Measurements from ENCODE around the gene OBSCN.

The OBSCN gene

DNA sequence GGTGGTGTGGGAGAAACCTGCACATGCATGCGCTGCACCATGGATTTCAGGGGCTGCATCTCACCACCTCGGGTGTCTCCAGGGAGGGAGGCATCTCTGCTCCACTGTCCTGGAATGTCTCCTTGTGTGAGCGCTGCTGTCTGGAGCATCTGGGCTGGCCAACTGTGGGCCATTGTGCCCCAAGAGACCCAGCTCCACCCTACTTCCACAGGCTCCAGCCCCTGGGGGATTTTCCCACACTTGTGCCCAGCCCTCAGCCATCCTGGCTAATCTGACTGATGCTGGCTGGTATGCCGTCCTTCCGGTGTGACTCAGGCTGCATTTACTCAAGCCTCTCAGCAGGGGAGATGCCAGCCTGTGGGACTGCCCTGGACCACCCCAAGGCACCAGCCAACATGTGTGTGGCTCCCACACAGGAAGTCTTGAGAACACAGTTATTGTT, 136.8 kb downstream of the OBSCN start:
- Histone ChIP-seq H3K27ac (ENCODE audit: low read depth, low read length) (no peak overlapping the region), H3K9me3 (ENCODE audit: control insufficient read depth, insufficient read depth, low read length) (no peaks in the 10 kb centered on the region), H3K4me3 (ENCODE audit: low read depth, low read length) (no peak overlapping the region), H3K27me3 (ENCODE audit: control insufficient read depth, insufficient read depth, low read length) (no peaks in the 10 kb centered on the region), H3K4me1 (ENCODE audit: control insufficient read depth, insufficient read depth, low read length) (no peaks in the 10 kb centered on the region), H3K9ac (ENCODE audit: low read depth, low read length) (no peak overlapping the region), H3K36me3 (ENCODE audit: control insufficient read depth, insufficient read depth, low read length) (no peaks in the 10 kb centered on the region)

DNA sequence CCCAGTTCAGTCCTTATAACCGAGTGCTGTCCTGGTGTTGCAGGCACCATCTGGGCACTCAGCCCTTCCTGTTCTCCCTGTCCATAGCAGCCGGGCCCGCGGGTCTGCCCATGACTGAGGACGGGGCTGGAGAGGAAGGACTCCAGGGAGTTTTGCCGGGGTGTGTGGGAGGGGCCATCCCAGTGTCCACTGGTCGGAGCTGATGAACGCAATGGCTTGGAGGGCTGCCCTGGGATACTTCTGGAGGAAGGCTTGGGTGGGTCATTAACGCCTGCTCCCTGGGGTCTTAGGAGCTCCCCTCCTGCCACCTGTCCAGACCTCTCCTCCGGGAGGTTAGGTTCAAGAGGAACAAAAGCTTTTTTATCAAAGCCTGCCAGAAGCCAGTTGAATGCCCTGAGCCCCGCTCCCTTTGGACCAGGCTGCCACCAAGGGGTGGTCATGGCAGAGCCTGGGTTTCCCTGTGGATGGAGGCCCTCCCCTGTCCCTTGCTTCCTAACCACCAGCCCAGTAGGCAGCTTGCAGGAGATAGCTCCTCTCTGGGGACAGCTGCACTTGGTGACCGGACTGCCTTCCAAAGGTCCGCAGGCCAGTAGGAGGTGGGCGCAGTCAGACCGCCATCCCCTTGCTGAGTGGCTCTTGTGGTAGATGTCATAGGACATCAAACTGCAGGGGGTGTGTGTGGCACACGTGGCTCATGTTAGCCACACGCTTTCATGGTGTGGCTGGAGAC, 137.5 kb downstream of the OBSCN start:
- H3K36me3 ChIP-seq (ENCODE audit: control insufficient read depth, insufficient read depth, low read length): no peaks in the 10 kb centered on the region
- no peak overlapping the region for H3K4me3 ChIP-seq (ENCODE audit: low read depth, low read length)
- no peaks in the 10 kb centered on the region for H3K27me3 ChIP-seq (ENCODE audit: control insufficient read depth, insufficient read depth, low read length)
- no peak overlapping the region for H3K9ac ChIP-seq (ENCODE audit: low read depth, low read length)
- H3K9me3 ChIP-seq (ENCODE audit: control insufficient read depth, insufficient read depth, low read length): no peaks in the 10 kb centered on the region
- H3K27ac ChIP-seq (ENCODE audit: low read depth, low read length): no peak overlapping the region
- no peaks in the 10 kb centered on the region for H3K4me1 ChIP-seq (ENCODE audit: control insufficient read depth, insufficient read depth, low read length)

DNA sequence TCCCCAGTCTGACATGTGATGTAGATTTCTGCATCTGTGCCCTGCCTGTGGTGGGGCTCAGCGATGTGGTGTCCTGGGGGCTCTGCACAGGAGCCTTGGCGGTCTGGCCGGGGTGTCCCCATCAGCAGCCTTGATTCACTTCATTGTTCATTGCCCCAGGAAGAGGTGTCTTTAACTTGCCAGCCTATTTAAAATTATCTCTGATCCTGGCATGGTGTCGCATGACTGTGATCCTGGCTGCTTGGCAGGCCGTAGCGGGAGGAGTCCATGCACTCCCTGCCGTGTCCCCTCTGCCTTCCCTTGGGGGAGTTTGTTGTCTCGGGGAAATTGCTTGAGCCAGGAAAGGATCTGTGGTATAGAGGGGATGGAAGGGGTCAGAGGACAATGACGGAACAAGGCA, 138.9 kb downstream of the OBSCN start:
- H3K9me3 ChIP-seq (ENCODE audit: control insufficient read depth, insufficient read depth, low read length): no peaks in the 10 kb centered on the region
- H3K27ac ChIP-seq (ENCODE audit: low read depth, low read length): no peak overlapping the region
- no peaks in the 10 kb centered on the region for H3K36me3 ChIP-seq (ENCODE audit: control insufficient read depth, insufficient read depth, low read length)

GRCh38 chr1:228347181-228347580, 139.3 kb downstream of the OBSCN start:
- H3K9ac ChIP-seq (ENCODE audit: low read depth, low read length): no peak overlapping the region
- H3K9me3 ChIP-seq (ENCODE audit: control insufficient read depth, insufficient read depth, low read length): no peaks in the 10 kb centered on the region
- H3K4me3 ChIP-seq (ENCODE audit: low read depth, low read length): no peak overlapping the region
- H3K27me3 ChIP-seq (ENCODE audit: control insufficient read depth, insufficient read depth, low read length): no peaks in the 10 kb centered on the region
- no peaks in the 10 kb centered on the region for H3K36me3 ChIP-seq (ENCODE audit: control insufficient read depth, insufficient read depth, low read length)
- H3K4me1 ChIP-seq (ENCODE audit: control insufficient read depth, insufficient read depth, low read length): no peaks in the 10 kb centered on the region
- no peak overlapping the region for H3K27ac ChIP-seq (ENCODE audit: low read depth, low read length)

More for the DNA sequence above, 138.9 kb downstream of the OBSCN start:
- H3K4me3 ChIP-seq (ENCODE audit: low read depth, low read length): no peak overlapping the region
- H3K9ac ChIP-seq (ENCODE audit: low read depth, low read length): no peak overlapping the region
- no peaks in the 10 kb centered on the region for H3K27me3 ChIP-seq (ENCODE audit: control insufficient read depth, insufficient read depth, low read length)
- H3K4me1 ChIP-seq (ENCODE audit: control insufficient read depth, insufficient read depth, low read length): no peaks in the 10 kb centered on the region

- Histone ChIP-seq H3K27me3 (ENCODE audit: control insufficient read depth, insufficient read depth, low read length) (no peaks in the 10 kb centered on the region), H3K9me3 (ENCODE audit: control insufficient read depth, insufficient read depth, low read length) (no peaks in the 10 kb centered on the region), H3K9ac (ENCODE audit: low read depth, low read length) (no peak overlapping the region)
Observed at GRCh38 chr1:228348708-228349467, 141.0 kb downstream of the OBSCN start.

DNA sequence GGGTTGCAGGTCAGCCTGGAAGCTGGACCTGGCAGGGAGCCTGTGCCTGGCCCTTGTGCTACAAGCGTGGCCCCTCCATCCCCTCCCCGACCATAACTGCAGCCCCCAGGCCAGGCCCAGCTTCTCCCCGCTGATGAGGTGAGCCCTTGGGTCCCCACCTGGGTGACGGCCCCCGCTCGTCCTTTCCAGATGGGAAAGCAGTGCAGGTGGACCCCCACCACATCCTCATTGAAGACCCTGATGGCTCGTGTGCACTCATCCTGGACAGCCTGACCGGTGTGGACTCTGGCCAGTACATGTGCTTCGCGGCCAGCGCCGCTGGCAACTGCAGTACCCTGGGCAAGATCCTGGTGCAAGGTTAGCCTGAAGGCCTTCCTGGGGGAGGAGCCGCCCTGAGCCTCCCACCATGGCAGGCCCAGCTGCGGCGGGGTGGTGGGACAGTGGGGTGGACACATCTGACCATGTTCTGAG, 141.9 kb downstream of the OBSCN start:
- no peaks in the 10 kb centered on the region for H3K4me1 ChIP-seq (ENCODE audit: control insufficient read depth, insufficient read depth, low read length)
- no peaks in the 10 kb centered on the region for H3K27me3 ChIP-seq (ENCODE audit: control insufficient read depth, insufficient read depth, low read length)
- no peaks in the 10 kb centered on the region for H3K36me3 ChIP-seq (ENCODE audit: control insufficient read depth, insufficient read depth, low read length)
- no peaks in the 10 kb centered on the region for H3K9me3 ChIP-seq (ENCODE audit: control insufficient read depth, insufficient read depth, low read length)
- no peak overlapping the region for H3K27ac ChIP-seq (ENCODE audit: low read depth, low read length)
- H3K9ac ChIP-seq (ENCODE audit: low read depth, low read length): no peak overlapping the region
- no peak overlapping the region for H3K4me3 ChIP-seq (ENCODE audit: low read depth, low read length)

More at GRCh38 chr1:228348708-228349467, 141.0 kb downstream of the OBSCN start:
- Histone ChIP-seq H3K27ac (ENCODE audit: low read depth, low read length) (no peak overlapping the region), H3K4me3 (ENCODE audit: low read depth, low read length) (no peak overlapping the region), H3K36me3 (ENCODE audit: control insufficient read depth, insufficient read depth, low read length) (no peaks in the 10 kb centered on the region), H3K4me1 (ENCODE audit: control insufficient read depth, insufficient read depth, low read length) (no peaks in the 10 kb centered on the region)

GRCh38 chr1:228350179-228350742, 142.4 kb downstream of the OBSCN start:
- Histone ChIP-seq H3K4me3 (ENCODE audit: low read depth, low read length) (no peak overlapping the region), H3K27me3 (ENCODE audit: control insufficient read depth, insufficient read depth, low read length) (no peaks in the 10 kb centered on the region), H3K9me3 (ENCODE audit: control insufficient read depth, insufficient read depth, low read length) (no peaks in the 10 kb centered on the region), H3K36me3 (ENCODE audit: control insufficient read depth, insufficient read depth, low read length) (no peaks in the 10 kb centered on the region), H3K4me1 (ENCODE audit: control insufficient read depth, insufficient read depth, low read length) (no peaks in the 10 kb centered on the region), H3K9ac (ENCODE audit: low read depth, low read length) (no peak overlapping the region), H3K27ac (ENCODE audit: low read depth, low read length) (no peak overlapping the region)

GRCh38 chr1:228350831-228351781, 143.3 kb downstream of the OBSCN start:
- Histone ChIP-seq H3K9me3 (ENCODE audit: control insufficient read depth, insufficient read depth, low read length) (no peaks in the 10 kb centered on the region), H3K36me3 (ENCODE audit: control insufficient read depth, insufficient read depth, low read length) (no peaks in the 10 kb centered on the region), H3K9ac (ENCODE audit: low read depth, low read length) (no peak overlapping the region), H3K4me3 (ENCODE audit: low read depth, low read length) (no peak overlapping the region), H3K27me3 (ENCODE audit: control insufficient read depth, insufficient read depth, low read length) (no peaks in the 10 kb centered on the region), H3K4me1 (ENCODE audit: control insufficient read depth, insufficient read depth, low read length) (no peaks in the 10 kb centered on the region), H3K27ac (ENCODE audit: low read depth, low read length) (no peak overlapping the region)

- H3K4me1 ChIP-seq (ENCODE audit: control insufficient read depth, insufficient read depth, low read length): no peaks in the 10 kb centered on the region
- H3K9ac ChIP-seq (ENCODE audit: low read depth, low read length): no peak overlapping the region
- H3K4me3 ChIP-seq (ENCODE audit: low read depth, low read length): no peak overlapping the region
- no peaks in the 10 kb centered on the region for H3K9me3 ChIP-seq (ENCODE audit: control insufficient read depth, insufficient read depth, low read length)
- H3K27me3 ChIP-seq (ENCODE audit: control insufficient read depth, insufficient read depth, low read length): no peaks in the 10 kb centered on the region
- H3K27ac ChIP-seq (ENCODE audit: low read depth, low read length): no peak overlapping the region
- no peaks in the 10 kb centered on the region for H3K36me3 ChIP-seq (ENCODE audit: control insufficient read depth, insufficient read depth, low read length)
Observed at GRCh38 chr1:228351850-228352249, 144.0 kb downstream of the OBSCN start.

DNA sequence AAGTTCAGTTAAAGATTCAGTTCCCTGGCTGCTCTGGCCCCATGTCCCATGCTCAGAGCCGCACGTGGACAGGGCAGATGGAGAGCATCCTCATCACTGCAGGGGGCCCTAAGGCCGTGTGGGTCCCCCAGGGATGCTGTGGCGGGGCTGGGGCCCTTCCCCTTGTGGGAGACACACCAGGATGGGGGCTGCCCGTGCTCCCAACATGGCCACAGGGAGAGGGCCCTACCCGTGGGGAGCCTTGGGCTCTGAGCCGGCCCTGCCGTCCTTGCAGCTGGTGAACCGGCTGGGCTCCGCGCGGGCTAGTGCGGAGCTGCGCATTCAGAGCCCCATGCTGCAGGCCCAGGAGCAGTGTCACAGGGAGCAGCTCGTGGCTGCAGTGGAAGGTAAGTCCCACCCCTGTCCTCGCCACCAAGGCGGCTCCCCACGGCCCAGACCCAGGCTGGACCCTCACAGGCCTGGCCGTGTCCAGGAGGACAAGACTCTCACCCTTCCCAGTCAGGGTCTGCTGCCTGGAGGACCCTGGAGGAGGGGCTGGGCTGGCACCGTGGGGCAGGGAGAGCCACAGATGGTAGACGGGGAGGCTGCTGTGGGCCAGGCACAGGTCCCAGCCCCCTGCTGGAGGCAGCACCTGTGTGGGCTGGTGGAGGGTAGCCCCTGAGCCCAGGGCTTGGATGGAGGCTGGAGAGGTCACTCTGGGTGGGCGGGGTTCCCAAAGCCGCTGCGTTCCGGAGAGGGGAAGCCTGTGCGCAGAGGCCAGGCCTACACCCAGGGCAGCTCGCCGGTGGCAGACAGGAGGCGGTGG, 145.0 kb downstream of the OBSCN start:
- H3K4me1 ChIP-seq (ENCODE audit: control insufficient read depth, insufficient read depth, low read length): no peaks in the 10 kb centered on the region
- no peaks in the 10 kb centered on the region for H3K27me3 ChIP-seq (ENCODE audit: control insufficient read depth, insufficient read depth, low read length)
- no peak overlapping the region for H3K4me3 ChIP-seq (ENCODE audit: low read depth, low read length)
- no peak overlapping the region for H3K9ac ChIP-seq (ENCODE audit: low read depth, low read length)
- H3K36me3 ChIP-seq (ENCODE audit: control insufficient read depth, insufficient read depth, low read length): no peaks in the 10 kb centered on the region
- no peak overlapping the region for H3K27ac ChIP-seq (ENCODE audit: low read depth, low read length)
- no peaks in the 10 kb centered on the region for H3K9me3 ChIP-seq (ENCODE audit: control insufficient read depth, insufficient read depth, low read length)

Measured in HUES48 (cell line).